HCT116 (cell line): Measurements from ENCODE around the gene ADORA1. TPM values are rescaled to one million over a fixed set of nuclear protein-coding genes. Genes with fewer than 3 reads are reported as not detected.

Experiments
- ATAC-seq: fragments of 200-7000 bp; cut with Tn5 transposase; 2 replicates; pipeline ENCODE4 v1.9.1; 2020; ENCODE audit warnings: mild to moderate bottlenecking, moderate library complexity
- BruUV-seq: library from RNA; stranded (reverse); fragments of 400-500 nt; replicated peaks from 2 replicates; lab custom pipeline; 2021; lab: Mats Ljungman, UMichigan
- CTCF ChIA-PET: fragments of 300-600 bp; sonication (Branson Sonifier 250); formaldehyde crosslinking; loops from one replicate; lab custom pipeline; 2021; ENCODE audit warnings: antibody characterized with exemption; lab: Charles Lee
- POLR2A ChIA-PET: fragments of 300-600, 350-600 bp; sonication (Branson Sonifier 250); formaldehyde crosslinking; loops from one replicate; lab custom pipeline; 2021; ENCODE audit warnings: antibody characterized with exemption; lab: Charles Lee
- RAD21 ChIA-PET, 2 experiments: fragments of 300-600 bp; sonication (Branson Sonifier 250); formaldehyde crosslinking; loops; one replicate each; lab custom pipeline; 2023; ENCODE audit warnings: low total read pairs in 2 of 2; ENCODE audit not compliant: uncharacterized antibody in 2 of 2, unreplicated experiment in 2 of 2, low non-redundant PET in 1 of 2; lab: Charles Lee
- DNase-seq: peaks from one replicate; pipeline ENCODE4 v3.0.0-alpha.2; 2010; ENCODE audit warnings: low read depth, low spot score
- H2AFZ ChIP-seq: fragments of 200-600 bp; shearing (Covaris generic), sonication (generic); 2 replicates; pipeline ENCODE4 v1.6.1; 2017; ENCODE audit warnings: low read depth, mixed run types, mixed read lengths, antibody characterized with exemption, low read length; ENCODE audit not compliant: poor library complexity, severe bottlenecking
- H3K27ac ChIP-seq: 2 replicates; pipeline ENCODE4 v1.5.1; 2012; ENCODE audit warnings: low read depth, low read length
- H3K27me3 ChIP-seq: fragments of 200-600 bp; sonication (generic); 2 replicates; pipeline ENCODE4 v1.6.1; 2016; ENCODE audit warnings: mixed run types, low read length, mixed read lengths; ENCODE audit not compliant: insufficient read depth
- H3K36me3 ChIP-seq, 2 experiments: fragments of 200-500 bp in 1 of 2; fragments of 200-600 bp in 1 of 2; sonication (Bioruptor generic) in 1 of 2; sonication (generic) in 1 of 2; 2 replicates each; pipeline versions ENCODE4 v1.5.1 to v1.6.1; 2014 to 2016; ENCODE audit warnings: low read length in 2 of 2, inconsistent platforms in 1 of 2, mixed read lengths in 1 of 2, mixed run types in 1 of 2; ENCODE audit not compliant: insufficient read depth in 2 of 2, control insufficient read depth in 1 of 2
- H3K4me1 ChIP-seq, 2 experiments: fragments of 200-600 bp in 1 of 2; sonication (generic) in 1 of 2; 2 replicates each; pipeline versions ENCODE4 v1.5.1 to v1.6.1; 2012 to 2017; ENCODE audit warnings: low read length in 2 of 2, inconsistent platforms in 1 of 2, mild to moderate bottlenecking in 1 of 2, mixed read lengths in 1 of 2, mixed run types in 1 of 2, moderate library complexity in 1 of 2; ENCODE audit not compliant: insufficient read depth in 2 of 2, control insufficient read depth in 1 of 2
- H3K4me2 ChIP-seq: fragments of 200-600 bp; sonication (generic); 2 replicates; pipeline ENCODE4 v1.6.1; 2017; ENCODE audit warnings: mixed run types, low read length, mixed read lengths
- H3K4me3 ChIP-seq, 2 experiments: fragments of 200-600 bp in 1 of 2; sonication (generic) in 1 of 2; replicated peaks in 1 of 2; 2 replicates each; pipeline ENCODE4 v1.5.1; 2011 to 2016; ENCODE audit warnings: low read length in 2 of 2, control low read depth in 1 of 2, low read depth in 1 of 2, mild to moderate bottlenecking in 1 of 2, mixed read lengths in 1 of 2, mixed run types in 1 of 2
- H3K79me2 ChIP-seq: fragments of 200-600 bp; sonication (generic); 2 replicates; pipeline ENCODE4 v1.6.1; 2017; ENCODE audit warnings: mild to moderate bottlenecking, mixed run types, low read length, moderate library complexity, mixed read lengths; ENCODE audit not compliant: insufficient read depth
- H3K9ac ChIP-seq: fragments of 200-600 bp; sonication (generic); 2 replicates; pipeline ENCODE4 v1.6.1; 2016; ENCODE audit warnings: low read length, mixed read lengths
- H3K9me2 ChIP-seq: fragments of 200-600 bp; sonication (generic), shearing (Covaris generic); 2 replicates; pipeline ENCODE4 v1.6.1; 2017; ENCODE audit warnings: mixed run types, mild to moderate bottlenecking, moderate library complexity; ENCODE audit not compliant: insufficient read depth
- H3K9me3 ChIP-seq, 2 experiments: fragments of 200-500 bp in 1 of 2; fragments of 200-600 bp in 1 of 2; sonication (Bioruptor generic) in 1 of 2; sonication (generic) in 1 of 2; 2 replicates each; pipeline ENCODE4 v1.6.1; 2014 to 2017; ENCODE audit warnings: low read length in 2 of 2, mixed read lengths in 2 of 2, inconsistent platforms in 1 of 2, low read depth in 1 of 2, mild to moderate bottlenecking in 1 of 2, mixed run types in 1 of 2, moderate library complexity in 1 of 2; ENCODE audit not compliant: control insufficient read depth in 1 of 2, insufficient read depth in 1 of 2
- H4K20me1 ChIP-seq: fragments of 200-600 bp; sonication (generic), shearing (Covaris generic); 2 replicates; pipeline ENCODE4 v1.6.1; 2017; ENCODE audit warnings: mixed run types, mild to moderate bottlenecking, moderate library complexity; ENCODE audit not compliant: insufficient read depth
- CEBPB ChIP-seq: IDR thresholded peaks from 2 replicates; pipeline ENCODE4 v1.6.1; 2012; ENCODE audit warnings: low read depth
- EGR1 ChIP-seq: IDR thresholded peaks from 2 replicates; pipeline ENCODE4 v1.6.1; 2012; ENCODE audit warnings: low read depth
- ELF1 ChIP-seq: IDR thresholded peaks from 2 replicates; pipeline ENCODE4 v1.6.1; 2012; ENCODE audit warnings: low read depth, borderline replicate concordance
- FOSL1 ChIP-seq: IDR thresholded peaks from 2 replicates; pipeline ENCODE4 v1.6.1; 2012; ENCODE audit warnings: low read depth
- JUND ChIP-seq: IDR thresholded peaks from 2 replicates; pipeline ENCODE4 v1.6.1; 2012
- POLR2A ChIP-seq: IDR thresholded peaks from 2 replicates; pipeline ENCODE4 v1.7.0; 2011; ENCODE audit warnings: borderline replicate concordance; ENCODE audit not compliant: insufficient read depth, insufficient read length; ENCODE audit errors: extremely low read depth
- RAD21 ChIP-seq: IDR thresholded peaks from 2 replicates; pipeline ENCODE4 v1.6.1; 2012; ENCODE audit warnings: low read depth, mild to moderate bottlenecking
- SRF ChIP-seq: IDR thresholded peaks from 2 replicates; pipeline ENCODE4 v1.6.1; 2012; ENCODE audit warnings: low read depth
- ZNF274 ChIP-seq: fragments of 200-500 bp; sonication (Bioruptor generic); IDR thresholded peaks from 2 replicates; pipeline ENCODE4 v1.6.1; 2014; ENCODE audit warnings: mild to moderate bottlenecking, low read depth, low read length, inconsistent platforms
- intact Hi-C: fragments of 100-400 bp; cut with micrococcal nuclease; formaldehyde crosslinking; loops from 2 replicates; pipeline ENCODE4 v1.10.0; 2022
- total RNA-seq: library from RNA; stranded (reverse); gene quantifications from one replicate; pipeline ENCODE4 v1.2.1, GENCODE V29; 2021; ENCODE audit not compliant: unreplicated experiment
- TF ChIP-seq, protein P1 (sequence below), 3 experiments: fragments of 200-600 bp in 1 of 3; sonication (generic) in 1 of 3; IDR thresholded peaks in 2 of 3; conservative IDR thresholded peaks in 1 of 3; 2 replicates each; pipeline ENCODE4 v1.5.1; 2012 to 2017; ENCODE audit warnings: low read depth in 2 of 3, low read length in 2 of 3, antibody characterized with exemption in 1 of 3, borderline replicate concordance in 1 of 3, control low read depth in 1 of 3, mild to moderate bottlenecking in 1 of 3, mixed read lengths in 1 of 3, mixed run types in 1 of 3, moderate library complexity in 1 of 3; ENCODE audit not compliant: insufficient read depth in 1 of 3

ADORA1 gene
- total RNA-seq, 1 experiment from 2014 or later = 2.8 TPM

DNA sequence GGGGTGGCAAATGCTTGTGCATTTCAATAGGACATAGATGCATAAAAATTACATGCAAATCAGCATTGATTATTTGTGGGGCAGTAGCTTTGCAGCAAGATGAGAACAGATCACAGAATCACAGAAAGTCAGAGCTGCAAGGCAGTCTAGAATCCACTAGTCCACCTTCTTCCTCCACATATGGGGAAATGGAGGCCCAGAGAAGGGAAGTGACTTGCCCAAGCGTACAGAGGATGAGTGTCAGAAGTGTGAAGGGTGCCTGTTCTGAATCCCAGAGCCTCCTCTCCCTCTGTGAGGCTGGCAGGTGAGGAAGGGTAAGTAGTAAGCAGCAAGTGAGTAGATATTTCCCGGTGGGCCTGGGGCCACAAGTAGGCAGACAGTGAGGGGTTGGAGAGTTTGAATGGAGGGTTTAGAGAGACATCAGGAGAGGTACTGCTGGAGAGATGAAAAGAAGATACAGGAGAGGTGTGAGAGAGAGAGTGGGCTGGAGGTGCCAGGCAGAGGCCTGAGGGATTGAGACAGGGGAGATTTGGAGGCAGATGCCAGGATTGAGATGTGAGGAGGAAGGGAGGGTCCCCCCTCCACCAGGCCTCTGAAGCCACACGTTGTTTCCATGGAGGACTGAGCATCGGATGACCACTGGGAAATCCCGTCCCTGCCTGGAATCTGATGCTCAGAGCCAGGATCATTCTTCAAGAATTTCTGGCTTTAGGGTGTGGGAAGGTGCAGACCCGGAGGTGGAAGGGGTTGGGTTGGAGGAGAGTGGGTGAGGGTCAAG is 36.9 kb upstream of the ADORA1 start:
- ATAC-seq (no peak), DNase-seq (no peak)
- Histone ChIP-seq H3K9me3 (peaks cover 12 to 13% of the 10 kb centered on the region in 2 experiments; a peak in 3 of 4 replicates), H3K4me1 (peaks cover 0 to 6% of the 10 kb centered on the region in 2 experiments; a peak in 1 of 4 replicates), H3K9me2 (no peaks in the 10 kb centered on the region), H3K79me2 (no peaks in the 10 kb centered on the region), H3K27ac (no peak overlapping the region), H3K36me3 (no peaks in the 10 kb centered on the region), H3K27me3 (no peaks in the 10 kb centered on the region), H3K4me3 (no peak overlapping the region), H2AFZ (no peak overlapping the region), H3K9ac (no peak overlapping the region), H4K20me1 (no peaks in the 10 kb centered on the region), H3K4me2 (no peak overlapping the region)
- intact Hi-C loops = no loop called here
- ChIA-PET CTCF (no interaction called here), POLR2A (no interaction called here), RAD21 (no interaction called here)
- no peak for TF ChIP-seq FOSL1
- TF ChIP-seq POLR2A = no peak
- TF ChIP-seq RAD21 = no peak
- TF ChIP-seq, protein P1, sequence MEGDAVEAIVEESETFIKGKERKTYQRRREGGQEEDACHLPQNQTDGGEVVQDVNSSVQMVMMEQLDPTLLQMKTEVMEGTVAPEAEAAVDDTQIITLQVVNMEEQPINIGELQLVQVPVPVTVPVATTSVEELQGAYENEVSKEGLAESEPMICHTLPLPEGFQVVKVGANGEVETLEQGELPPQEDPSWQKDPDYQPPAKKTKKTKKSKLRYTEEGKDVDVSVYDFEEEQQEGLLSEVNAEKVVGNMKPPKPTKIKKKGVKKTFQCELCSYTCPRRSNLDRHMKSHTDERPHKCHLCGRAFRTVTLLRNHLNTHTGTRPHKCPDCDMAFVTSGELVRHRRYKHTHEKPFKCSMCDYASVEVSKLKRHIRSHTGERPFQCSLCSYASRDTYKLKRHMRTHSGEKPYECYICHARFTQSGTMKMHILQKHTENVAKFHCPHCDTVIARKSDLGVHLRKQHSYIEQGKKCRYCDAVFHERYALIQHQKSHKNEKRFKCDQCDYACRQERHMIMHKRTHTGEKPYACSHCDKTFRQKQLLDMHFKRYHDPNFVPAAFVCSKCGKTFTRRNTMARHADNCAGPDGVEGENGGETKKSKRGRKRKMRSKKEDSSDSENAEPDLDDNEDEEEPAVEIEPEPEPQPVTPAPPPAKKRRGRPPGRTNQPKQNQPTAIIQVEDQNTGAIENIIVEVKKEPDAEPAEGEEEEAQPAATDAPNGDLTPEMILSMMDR (IDR thresholded peaks at IDR 0.05 in 2 of 3, conservative IDR thresholded peaks at IDR 0.05 in 1 of 3; ENCODE audit: borderline replicate concordance in 1 of 3, insufficient read depth in 1 of 3, low read depth in 2 of 3, low read length in 2 of 3) = no peak
- TF ChIP-seq SRF = no peak
- TF ChIP-seq CEBPB = no peak
- TF ChIP-seq JUND = no peak
- TF ChIP-seq EGR1 = no peak
- TF ChIP-seq ELF1 = no peak
- TF ChIP-seq ZNF274 = no peak
- no TSS peak for BruUV-seq
